AG09319 (cell line): Measurements from ENCODE around the gene LIFR.

Experiments
- DNase-seq: peaks from one replicate; pipeline ENCODE4 v3.0.0-alpha.2; 2010; ENCODE audit warnings: low read depth; ENCODE audit errors: extremely low read depth
- CTCF ChIP-seq: IDR thresholded peaks from 2 replicates; pipeline ENCODE4 v1.5.1; 2011; ENCODE audit warnings: low read depth, mild to moderate bottlenecking, inconsistent platforms, low read length, moderate library complexity

LIFR gene

DNA sequence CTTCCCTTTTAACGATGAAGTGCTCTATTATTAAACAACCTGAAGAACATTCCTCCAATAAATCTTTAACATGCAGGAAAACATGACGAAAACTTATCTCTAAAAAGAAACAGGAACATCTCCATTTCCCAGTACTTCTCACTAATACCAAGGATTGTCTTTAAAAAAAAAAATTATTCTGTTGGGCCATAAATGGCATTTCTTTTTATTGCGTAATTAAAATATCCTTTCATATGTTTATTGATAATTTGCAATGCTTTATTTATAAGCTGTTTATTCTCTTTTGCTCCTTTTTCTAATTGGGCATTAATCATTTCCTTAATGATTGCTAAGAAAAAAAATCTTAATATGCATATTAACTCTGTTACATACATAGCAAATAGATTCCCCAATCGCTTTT, 18.9 kb downstream of the LIFR start:
- no peak for DNase-seq
- TF ChIP-seq CTCF, result no peak

DNA sequence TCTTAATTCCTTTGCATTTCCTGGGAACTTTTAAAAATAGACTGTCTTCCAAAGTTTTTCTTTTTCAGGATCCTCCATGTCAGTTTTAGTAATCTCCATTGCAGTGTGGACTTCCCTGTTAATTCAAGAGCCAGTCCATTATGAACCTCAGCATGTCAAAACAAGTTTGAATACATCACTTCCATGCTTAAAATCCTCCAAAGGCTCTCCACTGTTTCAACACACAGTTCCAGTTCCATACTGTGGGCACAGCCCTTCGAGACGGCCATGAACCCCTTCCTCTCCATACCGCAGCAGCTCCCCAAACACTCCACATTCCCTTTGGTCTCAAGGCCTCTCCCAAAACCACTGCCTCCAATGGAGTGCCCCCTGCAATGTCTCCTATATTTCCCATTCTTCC, 19.5 kb downstream of the LIFR start:
- DNase-seq, result no peak
- TF ChIP-seq CTCF, result no peak

- no peak for DNase-seq
- no peak for TF ChIP-seq CTCF
Observed at GRCh38 chr5:38535845-38536244, 20.6 kb downstream of the LIFR start.

- DNase-seq, result no peak
- TF ChIP-seq CTCF, result no peak
Observed at GRCh38 chr5:38535248-38535750, 21.1 kb downstream of the LIFR start.

- TF ChIP-seq CTCF, result no peak
- no peak for DNase-seq
Observed at GRCh38 chr5:38534156-38534453, 22.3 kb downstream of the LIFR start.

- no peak for TF ChIP-seq CTCF
- no peak for DNase-seq
Observed at GRCh38 chr5:38533286-38534155, 22.9 kb downstream of the LIFR start.

GRCh38 chr5:38532165-38532669, 24.2 kb downstream of the LIFR start:
- TF ChIP-seq CTCF, result no peak
- no peak for DNase-seq
